DOHH2 (cell line): ENCODE results near the gene CEP55.

ENCODE experiments used
- H3F3A ChIP-seq: fragments of 200-600 bp; sonication (generic), shearing (Covaris generic); 2 replicates; pipeline ENCODE4 v1.6.0; 2016; ENCODE audit warnings: antibody characterized with exemption, mild to moderate bottlenecking; ENCODE audit not compliant: control insufficient read depth, insufficient read depth
- H3K27ac ChIP-seq: fragments of 200-600 bp; sonication (generic); 2 replicates; pipeline ENCODE4 v1.5.1; 2014; ENCODE audit warnings: low read depth, mild to moderate bottlenecking, low read length, moderate library complexity
- H3K27me3 ChIP-seq: fragments of 200-600 bp; sonication (generic); 2 replicates; pipeline ENCODE4 v1.6.1; 2014; ENCODE audit warnings: mild to moderate bottlenecking, low read length, mixed read lengths; ENCODE audit not compliant: control insufficient read depth
- H3K36me3 ChIP-seq: fragments of 200-600 bp; sonication (generic); 2 replicates; pipeline ENCODE4 v1.6.1; 2014; ENCODE audit warnings: mild to moderate bottlenecking, low read length, moderate library complexity, mixed read lengths; ENCODE audit not compliant: control insufficient read depth
- H3K4me1 ChIP-seq: fragments of 200-600 bp; sonication (generic); 2 replicates; pipeline ENCODE4 v1.6.1; 2014; ENCODE audit warnings: mild to moderate bottlenecking, low read length, mixed read lengths; ENCODE audit not compliant: control insufficient read depth
- H3K4me2 ChIP-seq: fragments of 200-600 bp; sonication (generic); 2 replicates; pipeline ENCODE4 v1.6.0; 2014; ENCODE audit warnings: mild to moderate bottlenecking, low read length, moderate library complexity
- H3K4me3 ChIP-seq: fragments of 200-600 bp; sonication (generic); 2 replicates; pipeline ENCODE4 v1.5.1; 2014; ENCODE audit warnings: mild to moderate bottlenecking, low read length, mixed read lengths
- H3K79me2 ChIP-seq: fragments of 200-600 bp; sonication (generic); 2 replicates; pipeline ENCODE4 v1.6.1; 2014; ENCODE audit warnings: mild to moderate bottlenecking, low read length, mixed read lengths; ENCODE audit not compliant: control insufficient read depth
- H3K9me2 ChIP-seq: fragments of 200-600 bp; sonication (generic); replicated peaks from 2 replicates; pipeline ENCODE4 v1.6.1; 2014; ENCODE audit warnings: mild to moderate bottlenecking, low read length, mixed read lengths; ENCODE audit not compliant: control insufficient read depth
- H3K9me3 ChIP-seq: fragments of 200-600 bp; sonication (generic); 2 replicates; pipeline ENCODE4 v1.6.1; 2014; ENCODE audit warnings: antibody characterized with exemption, low read length, mixed read lengths; ENCODE audit not compliant: control insufficient read depth, insufficient read depth
- H4K20me1 ChIP-seq: fragments of 200-600 bp; sonication (generic); 2 replicates; pipeline ENCODE4 v1.6.0; 2014; ENCODE audit warnings: low read depth, mild to moderate bottlenecking, antibody characterized with exemption, low read length, moderate library complexity; ENCODE audit not compliant: control insufficient read depth, insufficient read depth
- CTCF ChIP-seq: fragments of 200-600 bp; sonication (generic); IDR thresholded peaks from one replicate; pipeline ENCODE4 v1.5.1; 2014; ENCODE audit warnings: antibody characterized with exemption, mild to moderate bottlenecking, low read depth, low read length; ENCODE audit not compliant: poor library complexity, severe bottlenecking
- EZH2phosphoT487 ChIP-seq: fragments of 200-600 bp; sonication (generic); IDR thresholded peaks from 2 replicates; pipeline ENCODE4 v1.6.1; 2017; ENCODE audit warnings: borderline replicate concordance, mild to moderate bottlenecking, antibody characterized with exemption, low read length, moderate library complexity, mixed read lengths

The CEP55 gene

DNA sequence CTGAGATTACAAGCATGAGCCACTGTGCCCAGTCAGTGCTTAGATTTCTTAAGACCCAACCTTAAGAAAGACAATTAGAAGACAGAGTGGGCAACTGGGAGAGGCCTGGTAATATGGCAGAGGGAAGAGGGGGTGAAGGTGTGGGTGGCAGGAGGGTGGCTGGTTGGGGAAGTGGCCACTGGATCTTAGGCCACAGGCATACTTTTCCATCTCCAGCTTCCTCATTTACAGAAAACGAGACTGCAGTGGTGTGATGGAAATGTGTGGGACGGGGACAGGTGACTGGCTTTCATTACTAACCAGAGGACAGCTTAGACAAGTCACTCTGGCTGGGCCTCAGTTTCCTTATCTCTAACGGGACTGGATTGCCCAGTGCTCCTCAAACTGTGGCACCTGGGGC lies 69.0 kb downstream of the CEP55 start:
- no peaks in the 10 kb centered on the region for H3K79me2 ChIP-seq
- H3K4me3 ChIP-seq: no peak overlapping the region
- peaks cover 6% of the 10 kb centered on the region for H3K27me3 ChIP-seq
- no peak overlapping the region for H3K27ac ChIP-seq
- no peaks in the 10 kb centered on the region for H3F3A ChIP-seq
- no peaks in the 10 kb centered on the region for H3K4me1 ChIP-seq
- TF ChIP-seq CTCF (no peak), EZH2phosphoT487 (no peak)
- H3K9me2 ChIP-seq: no peaks in the 10 kb centered on the region
- no peaks in the 10 kb centered on the region for H3K9me3 ChIP-seq
- H4K20me1 ChIP-seq: no peaks in the 10 kb centered on the region
- H3K36me3 ChIP-seq: no peaks in the 10 kb centered on the region
- no peak overlapping the region for H3K4me2 ChIP-seq

- Histone ChIP-seq H3K4me1 (no peaks in the 10 kb centered on the region), H3K9me3 (no peaks in the 10 kb centered on the region), H3K9me2 (no peaks in the 10 kb centered on the region), H3K4me2 (no peak within 1 kb of the TSS), H3K79me2 (no peaks in the 10 kb centered on the region), H3F3A (no peaks in the 10 kb centered on the region), H3K27ac (no peak within 1 kb of the TSS), H3K27me3 (peaks cover 6% of the 10 kb centered on the region), H3K4me3 (no peak within 1 kb of the TSS), H4K20me1 (no peaks in the 10 kb centered on the region), H3K36me3 (no peaks in the 10 kb centered on the region)
- no peak for TF ChIP-seq EZH2phosphoT487
- no peak for TF ChIP-seq CTCF
These were observed 70.2 kb downstream of the CEP55 start, which contains the start of gene FFAR4 for GRCh38 chr10:93566435-93567276. TSS of gene FFAR4 (plus strand) at chr10:93566665. CDS start at chr10:93566721, 56 bp downstream.

DNA sequence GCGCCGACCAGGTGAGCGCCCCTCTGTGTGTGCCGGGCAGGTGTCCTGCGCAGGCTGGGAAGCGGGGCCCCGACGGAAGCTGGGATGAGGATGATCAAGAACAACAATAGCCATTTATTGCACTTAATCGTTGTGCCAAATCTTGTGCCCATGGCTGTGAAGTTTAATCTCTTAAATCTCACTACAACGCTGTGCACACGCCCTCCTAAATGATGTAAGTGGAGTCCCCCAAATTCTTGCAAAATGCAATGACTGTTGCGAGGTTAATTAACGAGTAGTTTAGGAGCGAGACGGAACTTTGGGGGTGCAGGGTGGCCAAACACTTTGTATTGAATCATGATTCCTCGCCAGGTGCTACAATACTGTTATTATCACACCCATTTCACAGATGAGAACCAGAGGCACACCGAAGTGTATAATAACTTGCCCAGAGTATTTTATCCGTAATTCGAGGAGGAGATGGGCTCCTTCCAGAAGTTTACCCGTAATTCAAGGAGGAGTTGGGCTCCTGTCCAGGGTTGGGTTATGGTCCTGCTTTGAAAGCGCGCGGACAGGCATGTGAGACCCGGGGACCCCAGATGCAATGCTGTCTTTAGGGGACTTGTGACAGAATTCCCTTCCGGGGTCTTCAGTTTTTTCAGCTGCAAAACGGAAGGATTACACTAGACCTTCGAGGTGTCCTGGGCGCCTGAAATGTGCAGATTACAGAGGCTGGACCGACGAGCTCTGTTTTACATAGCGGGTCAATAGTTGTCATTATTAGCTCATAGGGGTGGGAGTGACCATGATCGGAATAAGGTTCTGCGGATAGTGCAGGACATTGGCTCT lies 71.1 kb downstream of the CEP55 start:
- TF ChIP-seq CTCF: no peak
- no peak for TF ChIP-seq EZH2phosphoT487
- Histone ChIP-seq H3F3A (no peaks in the 10 kb centered on the region), H3K4me3 (no peak overlapping the region), H3K4me1 (no peaks in the 10 kb centered on the region), H3K9me3 (no peaks in the 10 kb centered on the region), H3K9me2 (no peaks in the 10 kb centered on the region), H3K27me3 (peaks cover 5% of the 10 kb centered on the region; the same call in 1 of the 2 replicates), H4K20me1 (no peaks in the 10 kb centered on the region), H3K36me3 (no peaks in the 10 kb centered on the region), H3K27ac (no peak overlapping the region), H3K4me2 (no peak overlapping the region), H3K79me2 (no peaks in the 10 kb centered on the region)
